ENCODE results near the gene COA3.

COA3 gene

GRCh38 chr17:42750739-42751344 is 47.7 kb downstream of the COA3 start:
- DNase-seq (ENCODE audit: low spot score): no peak

DNA sequence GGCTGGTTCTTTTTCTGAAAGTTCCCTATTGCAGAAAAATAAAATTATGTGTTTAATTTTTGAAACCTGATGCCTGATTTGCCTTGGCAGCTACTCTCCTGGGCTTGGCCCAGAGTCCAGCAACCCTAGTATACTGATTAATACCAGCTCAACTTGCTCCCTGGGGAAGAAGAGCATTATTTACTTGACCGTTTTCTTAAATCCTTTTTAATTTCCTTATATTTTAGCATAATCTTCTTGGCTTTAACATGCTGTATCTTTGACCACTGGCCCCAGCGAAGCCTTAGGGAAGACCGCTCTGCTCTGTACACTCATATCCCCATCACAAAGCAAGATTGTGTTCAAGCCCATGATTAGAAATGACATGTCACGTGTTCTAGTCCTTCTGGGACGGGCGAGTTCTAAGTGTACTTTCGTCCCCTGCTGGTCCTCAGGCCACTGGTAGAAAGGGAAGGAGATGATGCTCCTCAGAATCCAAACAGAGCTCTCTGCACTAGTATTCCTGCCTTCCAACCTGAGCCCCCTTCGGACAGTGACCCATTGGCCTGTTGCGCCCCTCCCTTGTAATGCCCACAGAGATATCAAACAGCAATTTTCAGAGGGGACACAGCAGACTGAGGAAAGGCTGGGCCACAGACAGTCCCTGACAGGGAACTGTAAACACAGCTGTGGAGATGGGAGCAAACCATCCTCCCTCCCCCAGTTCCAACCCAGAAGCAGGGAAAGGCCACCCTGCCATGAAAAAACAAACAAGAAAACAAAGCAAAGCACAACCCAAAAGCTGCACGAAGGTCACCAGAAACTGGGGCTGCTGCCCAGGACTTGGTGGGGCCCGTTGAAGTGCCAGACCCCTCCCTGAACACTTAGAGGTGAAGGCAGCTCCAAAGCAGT is 49.4 kb downstream of the COA3 start:
- DNase-seq (ENCODE audit: low spot score): no peak

DNA sequence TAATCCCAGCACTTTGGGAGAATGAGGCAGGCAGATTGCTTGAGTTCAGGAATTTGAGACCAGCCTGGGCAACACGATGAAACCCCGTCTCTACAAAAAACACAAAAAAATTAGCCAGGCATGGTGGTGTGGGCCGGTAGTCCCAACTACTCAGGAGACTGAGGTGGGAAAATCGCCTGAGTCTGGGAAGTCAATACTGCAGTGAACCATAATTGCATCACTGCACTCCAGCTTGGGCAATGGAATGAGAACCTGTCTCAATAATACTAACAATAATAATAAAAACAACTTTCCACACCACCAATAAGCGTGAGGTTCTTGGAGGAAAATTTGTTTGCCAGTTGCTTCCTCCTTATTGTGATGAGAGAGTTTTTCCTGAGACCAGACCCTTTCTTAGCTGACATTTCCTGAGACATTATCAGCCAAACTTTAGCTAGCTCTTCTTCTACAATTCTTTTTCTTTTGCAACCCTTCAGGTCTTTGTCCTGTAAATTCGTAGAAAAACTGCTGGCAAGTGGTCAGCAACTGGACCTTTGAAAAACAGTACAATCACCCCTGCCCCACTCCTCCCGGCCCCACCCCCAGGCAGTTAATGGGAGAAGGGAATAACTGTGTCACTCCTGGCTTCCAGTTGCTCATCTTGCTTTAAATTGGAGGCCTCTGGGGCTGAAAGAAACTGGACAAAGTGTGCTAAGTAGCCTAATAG is 50.1 kb downstream of the COA3 start:
- no peak for DNase-seq (ENCODE audit: low spot score)

All from hematopoietic multipotent progenitor cell treated with erythropoietin and hydrocortisone succinate and interleukin-3 and kit ligand, for 15 days (in vitro differentiated cells).